Upper lobe of left lung (tissue), 4 donors: ENCODE measurements around the gene RBM33.

Experiments used
- CTCF ChIP-seq, 6 experiments: fragments of 450-650 bp in 4 of 6; fragments of 200-600 bp in 2 of 6; sonication (generic) in 2 of 6; IDR thresholded peaks; one replicate each; pipeline ENCODE4 v1.5.1; 2016 to 2019; ENCODE audit warnings: antibody characterized with exemption in 6 of 6
- POLR2A ChIP-seq, 4 donors: fragments of 450-650 bp; IDR thresholded peaks; one replicate each; pipeline ENCODE4 v1.5.1; 2016 to 2017; ENCODE audit warnings: antibody characterized with exemption in 4 of 4, mild to moderate bottlenecking in 2 of 4

GRCh38 chr7:155602156-155602555, 42.3 kb upstream of the RBM33 start:
- TF ChIP-seq POLR2A (IDR thresholded peaks at IDR 0.05): no peak
- no peak for TF ChIP-seq CTCF (IDR thresholded peaks at IDR 0.05)
